ENCODE results near the gene CLNK.

CLNK gene

GRCh38 chr4:10612476-10612875 lies 72.1 kb downstream of the CLNK start:
- TF ChIP-seq FOXP2 (optimal IDR thresholded peaks at IDR 0.05; ENCODE audit: borderline replicate concordance, extremely low read depth, extremely low read length, insufficient read depth) (no peak), REST (IDR thresholded peaks at IDR 0.05; ENCODE audit: insufficient read depth in 1 of 2, low read depth in 2 of 2, low read length in 2 of 2) (no peak), POLR2AphosphoS5 (IDR thresholded peaks at IDR 0.05; ENCODE audit: low read depth, low read length) (no peak), TAF1 (IDR thresholded peaks at IDR 0.05; ENCODE audit: borderline replicate concordance, insufficient read depth, low read length) (no peak), SIN3A (IDR thresholded peaks at IDR 0.05; ENCODE audit: borderline replicate concordance, insufficient read depth, low read length) (no peak)

GRCh38 chr4:10611673-10612072 lies 72.9 kb downstream of the CLNK start:
- TF ChIP-seq SIN3A (IDR thresholded peaks at IDR 0.05; ENCODE audit: borderline replicate concordance, insufficient read depth, low read length) (no peak), FOXP2 (optimal IDR thresholded peaks at IDR 0.05; ENCODE audit: borderline replicate concordance, extremely low read depth, extremely low read length, insufficient read depth) (no peak), TAF1 (IDR thresholded peaks at IDR 0.05; ENCODE audit: borderline replicate concordance, insufficient read depth, low read length) (no peak), REST (IDR thresholded peaks at IDR 0.05; ENCODE audit: insufficient read depth in 1 of 2, low read depth in 2 of 2, low read length in 2 of 2) (no peak), POLR2AphosphoS5 (IDR thresholded peaks at IDR 0.05; ENCODE audit: low read depth, low read length) (no peak)

GRCh38 chr4:10608501-10609219 lies 75.9 kb downstream of the CLNK start:
- no peak for TF ChIP-seq POLR2AphosphoS5 (IDR thresholded peaks at IDR 0.05; ENCODE audit: low read depth, low read length)
- TF ChIP-seq SIN3A (IDR thresholded peaks at IDR 0.05; ENCODE audit: borderline replicate concordance, insufficient read depth, low read length), result no peak
- no peak for TF ChIP-seq TAF1 (IDR thresholded peaks at IDR 0.05; ENCODE audit: borderline replicate concordance, insufficient read depth, low read length)
- no peak for TF ChIP-seq REST (IDR thresholded peaks at IDR 0.05; ENCODE audit: insufficient read depth in 1 of 2, low read depth in 2 of 2, low read length in 2 of 2)
- TF ChIP-seq FOXP2 (optimal IDR thresholded peaks at IDR 0.05; ENCODE audit: borderline replicate concordance, extremely low read depth, extremely low read length, insufficient read depth), result no peak

- TF ChIP-seq REST (IDR thresholded peaks at IDR 0.05; ENCODE audit: insufficient read depth in 1 of 2, low read depth in 2 of 2, low read length in 2 of 2), result no peak
- no peak for TF ChIP-seq FOXP2 (optimal IDR thresholded peaks at IDR 0.05; ENCODE audit: borderline replicate concordance, extremely low read depth, extremely low read length, insufficient read depth)
- no peak for TF ChIP-seq SIN3A (IDR thresholded peaks at IDR 0.05; ENCODE audit: borderline replicate concordance, insufficient read depth, low read length)
Measured at GRCh38 chr4:10607206-10607605, 77.4 kb downstream of the CLNK start.

All from PFSK-1 (cell line).